ENCODE results near the gene DCUN1D3.

DNA sequence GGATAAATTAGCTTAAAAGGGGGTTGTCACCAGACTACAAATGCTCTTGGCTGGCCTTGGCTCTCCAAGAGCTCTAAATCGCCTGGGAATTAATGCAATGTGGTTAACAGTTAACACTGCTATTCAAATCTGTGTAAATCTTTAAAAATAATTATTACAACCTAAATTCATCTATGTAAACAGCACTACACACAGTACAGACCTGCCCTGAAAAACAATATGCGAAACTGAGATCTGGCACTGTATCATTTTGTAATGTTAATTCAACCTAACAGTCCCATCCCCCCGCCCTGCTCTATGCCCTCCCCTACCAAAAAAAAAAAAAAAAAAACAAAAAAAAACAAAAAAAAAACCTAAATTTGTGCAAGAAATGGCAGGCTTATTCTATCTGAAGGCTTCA lies 40.9 kb downstream of the DCUN1D3 start:
- no peak for TF ChIP-seq CTCF (IDR thresholded peaks at IDR 0.05)
- TF ChIP-seq POLR2AphosphoS5 (IDR thresholded peaks at IDR 0.05): no peak
